ENCODE results near the gene EFR3B.
"Not testable (repeated sequence)": the region's sequence is repeated elsewhere in the genome, so short reads cannot be mapped to it uniquely, and the experiment has no call there.

The EFR3B gene

GRCh38 chr2:25090801-25091200 lies 48.9 kb downstream of the EFR3B start:
- TF ChIP-seq, protein P1, sequence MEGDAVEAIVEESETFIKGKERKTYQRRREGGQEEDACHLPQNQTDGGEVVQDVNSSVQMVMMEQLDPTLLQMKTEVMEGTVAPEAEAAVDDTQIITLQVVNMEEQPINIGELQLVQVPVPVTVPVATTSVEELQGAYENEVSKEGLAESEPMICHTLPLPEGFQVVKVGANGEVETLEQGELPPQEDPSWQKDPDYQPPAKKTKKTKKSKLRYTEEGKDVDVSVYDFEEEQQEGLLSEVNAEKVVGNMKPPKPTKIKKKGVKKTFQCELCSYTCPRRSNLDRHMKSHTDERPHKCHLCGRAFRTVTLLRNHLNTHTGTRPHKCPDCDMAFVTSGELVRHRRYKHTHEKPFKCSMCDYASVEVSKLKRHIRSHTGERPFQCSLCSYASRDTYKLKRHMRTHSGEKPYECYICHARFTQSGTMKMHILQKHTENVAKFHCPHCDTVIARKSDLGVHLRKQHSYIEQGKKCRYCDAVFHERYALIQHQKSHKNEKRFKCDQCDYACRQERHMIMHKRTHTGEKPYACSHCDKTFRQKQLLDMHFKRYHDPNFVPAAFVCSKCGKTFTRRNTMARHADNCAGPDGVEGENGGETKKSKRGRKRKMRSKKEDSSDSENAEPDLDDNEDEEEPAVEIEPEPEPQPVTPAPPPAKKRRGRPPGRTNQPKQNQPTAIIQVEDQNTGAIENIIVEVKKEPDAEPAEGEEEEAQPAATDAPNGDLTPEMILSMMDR (IDR thresholded peaks at IDR 0.05; ENCODE audit: control extremely low read depth, extremely low read depth, low read depth, missing control alignments), result no peak
- ChIA-PET CTCF (no interaction called here), POLR2A (no interaction called here)
- DNase-seq (ENCODE audit: extremely low spot score), result no peak

- ChIA-PET POLR2A (no interaction called here), CTCF (no interaction called here)
- no peak for DNase-seq (ENCODE audit: extremely low spot score)
- TF ChIP-seq, protein P1 (IDR thresholded peaks at IDR 0.05; ENCODE audit: control extremely low read depth, extremely low read depth, low read depth, missing control alignments), result no peak
These were observed 49.4 kb downstream of the EFR3B start for GRCh38 chr2:25091265-25091664.

DNA sequence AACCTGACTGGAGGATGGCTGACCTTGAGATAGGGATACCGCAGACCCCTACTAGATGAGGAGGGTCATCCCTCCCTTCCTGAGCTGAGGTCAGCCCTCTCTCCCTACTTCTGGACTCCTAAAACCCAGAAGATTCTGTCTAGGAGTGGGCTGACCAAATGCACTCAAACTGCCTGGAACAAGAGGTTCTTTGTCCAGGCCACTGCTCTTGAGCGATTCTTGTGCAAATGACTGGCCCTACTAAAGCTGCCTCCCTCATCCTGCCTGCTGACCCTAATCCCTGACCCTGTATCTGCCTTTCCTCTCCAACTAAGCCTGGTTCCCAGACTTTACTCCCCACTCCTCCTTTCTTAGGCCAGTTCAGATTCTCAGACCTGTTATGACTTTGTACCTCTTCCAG lies 56.2 kb downstream of the EFR3B start:
- POLR2A ChIA-PET, result no interaction called here
- CTCF ChIA-PET, result interaction anchor here (1.3 kb wide), 1 partner anchor 11 kb away, joined by 3 read pairs; no protein-coding TSS in a partner anchor
- DNase-seq (ENCODE audit: extremely low spot score), result no peak
- TF ChIP-seq, protein P1 (IDR thresholded peaks at IDR 0.05; ENCODE audit: control extremely low read depth, extremely low read depth, low read depth, missing control alignments), result no peak

DNA sequence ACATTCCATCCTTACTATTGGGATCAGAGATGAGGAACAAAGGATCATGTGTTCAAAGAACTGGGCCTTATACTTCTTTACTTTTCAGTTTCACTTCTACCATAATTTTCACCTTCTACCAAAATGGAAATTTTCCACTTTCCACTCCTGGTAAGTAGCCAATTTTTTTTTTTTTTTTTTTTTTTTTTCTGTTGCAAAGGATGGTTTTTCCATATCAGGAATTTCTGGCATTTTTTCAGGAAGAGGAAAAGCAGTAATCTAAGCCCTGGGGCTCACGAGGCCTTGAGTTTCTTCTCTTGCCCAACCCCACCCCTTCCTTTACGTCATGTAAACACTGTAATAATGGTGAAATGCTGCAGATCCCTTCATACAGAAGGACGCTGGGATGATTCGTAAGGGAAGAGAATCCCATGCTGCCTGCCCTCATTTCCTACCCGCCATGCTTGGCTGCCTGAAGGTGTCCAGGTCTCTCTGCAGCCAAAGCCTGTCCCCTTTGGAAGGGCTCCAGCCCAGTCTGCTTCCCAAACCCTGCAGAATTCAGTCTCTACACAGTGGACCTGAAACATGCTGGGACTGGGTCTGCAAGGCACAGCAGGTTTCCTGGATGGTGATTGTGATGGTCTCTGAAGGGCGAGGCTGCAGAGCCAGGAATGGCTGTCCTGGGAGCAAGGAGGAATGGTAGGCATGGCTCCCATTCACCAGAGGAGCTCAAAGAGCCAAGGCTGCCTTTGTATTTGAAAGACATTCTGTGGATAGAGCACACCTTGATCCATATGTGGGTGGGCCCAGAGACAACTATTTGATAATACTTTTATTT lies 57.0 kb downstream of the EFR3B start:
- TF ChIP-seq, protein P1 (IDR thresholded peaks at IDR 0.05; ENCODE audit: control extremely low read depth, extremely low read depth, low read depth, missing control alignments), result no peak
- CTCF ChIA-PET, result interaction anchor here (1.1 to 1.8 kb wide), 4 partner anchors 11 to 124 kb away, joined by 3 to 5 read pairs (median 4); no protein-coding TSS in a partner anchor
- DNase-seq (ENCODE audit: extremely low spot score), result no peak
- POLR2A ChIA-PET, result no interaction called here

DNA sequence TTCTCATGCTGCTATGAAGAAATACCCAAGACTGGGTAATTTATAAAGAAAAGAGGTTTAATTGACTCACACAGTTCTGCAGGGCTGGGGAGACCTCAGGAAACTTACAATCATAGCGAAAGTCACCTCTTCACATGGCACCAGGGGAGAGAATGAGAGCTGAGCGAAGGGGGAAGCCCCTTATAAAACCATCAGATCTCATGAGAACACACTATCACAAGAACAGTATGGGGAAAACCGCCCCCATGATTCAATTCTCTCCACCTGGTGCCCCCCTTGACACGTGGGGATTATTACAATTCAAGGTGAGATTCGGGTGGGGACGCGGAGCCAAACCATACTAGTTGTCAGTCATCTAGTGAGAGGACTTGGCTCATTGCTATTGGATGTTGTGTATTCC lies 60.5 kb downstream of the EFR3B start:
- POLR2A ChIA-PET; DNase-seq (ENCODE audit: extremely low spot score); CTCF ChIA-PET: not testable (repeated sequence)

GRCh38 chr2:25103287-25103871 lies 61.5 kb downstream of the EFR3B start:
- ChIA-PET CTCF (no interaction called here), POLR2A (no interaction called here)
- TF ChIP-seq, protein P1 (IDR thresholded peaks at IDR 0.05; ENCODE audit: control extremely low read depth, extremely low read depth, low read depth, missing control alignments), result no peak
- no peak for DNase-seq (ENCODE audit: extremely low spot score)

GRCh38 chr2:25104736-25105135 lies 62.9 kb downstream of the EFR3B start:
- POLR2A ChIA-PET, result interaction anchor here (0.6 kb wide), 1 partner anchor 306 kb away, joined by 8 read pairs; no protein-coding TSS in a partner anchor

More at GRCh38 chr2:25104736-25105135, 62.9 kb downstream of the EFR3B start:
- TF ChIP-seq, protein P1 (IDR thresholded peaks at IDR 0.05; ENCODE audit: control extremely low read depth, extremely low read depth, low read depth, missing control alignments), result no peak
- no peak for DNase-seq (ENCODE audit: extremely low spot score)
- CTCF ChIA-PET, result interaction anchor here (1.2 to 1.4 kb wide), 2 partner anchors 9 to 26 kb away, joined by 3 to 4 read pairs; no protein-coding TSS in a partner anchor

All from GM10248 (cell line).